GM12891 (cell line): ENCODE data around the gene TK1.

Experiments used
- POLR2A ChIP-seq: IDR thresholded peaks from 2 replicates; pipeline ENCODE4 v1.6.1; 2011; ENCODE audit warnings: low read depth, low read length, control low read depth
- POLR2AphosphoS5 ChIP-seq: IDR thresholded peaks from 2 replicates; pipeline ENCODE4 v1.6.1; 2011; ENCODE audit warnings: low read depth, low read length, control low read depth
- POU2F2 ChIP-seq: IDR thresholded peaks from 2 replicates; pipeline ENCODE4 v1.6.1; 2011; ENCODE audit warnings: low read depth, mild to moderate bottlenecking, control low read depth, low read length, moderate library complexity
- SPI1 ChIP-seq: IDR thresholded peaks from 2 replicates; pipeline ENCODE4 v1.6.1; 2011; ENCODE audit warnings: low read depth, low read length, control low read depth
- TAF1 ChIP-seq: IDR thresholded peaks from 2 replicates; pipeline ENCODE4 v1.6.1; 2011; ENCODE audit warnings: low read depth, low read length, control low read depth

DNA sequence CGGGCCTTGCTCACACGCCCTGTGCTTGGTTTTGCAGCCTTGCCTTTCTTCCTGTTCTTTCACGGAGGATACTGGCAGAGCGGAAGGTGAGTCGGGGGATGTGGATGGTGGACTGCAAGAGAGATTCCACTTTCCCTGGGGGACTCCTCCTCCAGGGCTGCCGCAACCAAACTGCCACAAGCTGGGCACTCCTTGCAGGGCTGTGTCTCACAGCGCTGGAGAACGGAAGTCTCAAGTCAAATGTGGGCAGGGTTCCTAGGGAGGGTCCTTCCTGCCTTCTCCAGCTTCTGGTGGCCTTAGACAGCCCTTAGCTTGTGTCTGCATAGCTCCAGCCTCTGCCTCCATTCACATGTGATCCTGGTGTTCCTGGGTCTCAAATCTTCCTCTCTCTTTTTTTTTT is 15.8 kb upstream of the TK1 start:
- TF ChIP-seq POLR2AphosphoS5 (no peak), POLR2A (no peak), POU2F2 (no peak), SPI1 (no peak), TAF1 (no peak)
